SK-N-SH (cell line): ENCODE results near the gene CEP295NL. TPM values are rescaled to one million over a fixed set of nuclear protein-coding genes. Genes with fewer than 3 reads are reported as not detected.

Experiments used
- CHD2 ChIP-seq: fragments of 150-350 bp; IDR thresholded peaks from 2 replicates; pipeline ENCODE4 v1.6.1; 2018; ENCODE audit warnings: low read length; ENCODE audit not compliant: partially characterized antibody
- ELF1 ChIP-seq: IDR thresholded peaks from 2 replicates; pipeline ENCODE4 v1.4.0; 2012
- GATA2 ChIP-seq: sonication (generic); formaldehyde crosslinking; IDR thresholded peaks from 2 replicates; pipeline ENCODE4 v1.5.0; 2020; ENCODE audit warnings: mild to moderate bottlenecking, missing genetic modification reagents
- JUND ChIP-seq: IDR thresholded peaks from 2 replicates; pipeline ENCODE4 v1.4.0; 2012
- MEF2A ChIP-seq: IDR thresholded peaks from 2 replicates; pipeline ENCODE4 v1.4.0; 2012; ENCODE audit warnings: low read depth, borderline replicate concordance
- MXI1 ChIP-seq: IDR thresholded peaks from 2 replicates; pipeline ENCODE4 v1.6.1; 2012; ENCODE audit warnings: mild to moderate bottlenecking, low read depth, low read length, improper control_type of control experiment
- NFIC ChIP-seq: IDR thresholded peaks from 2 replicates; pipeline ENCODE4 v1.4.0; 2012; ENCODE audit warnings: borderline replicate concordance
- PBX3 ChIP-seq: IDR thresholded peaks from 2 replicates; pipeline ENCODE4; 2012
- POLR2AphosphoS5 ChIP-seq: IDR thresholded peaks from 2 replicates; pipeline ENCODE4 v1.6.1; 2012; ENCODE audit warnings: low read depth, low read length
- RAD21 ChIP-seq: IDR thresholded peaks from 2 replicates; pipeline ENCODE4 v1.6.1; 2012; ENCODE audit warnings: mild to moderate bottlenecking, low read length
- RCOR1 ChIP-seq: fragments of 150-350 bp; IDR thresholded peaks from 2 replicates; pipeline ENCODE4 v1.6.1; 2017; ENCODE audit warnings: antibody characterized with exemption, low read length
- RFX5 ChIP-seq: IDR thresholded peaks from 2 replicates; pipeline ENCODE4 v1.6.1; 2012; ENCODE audit warnings: mild to moderate bottlenecking, improper control_type of control experiment, low read length
- RXRA ChIP-seq: IDR thresholded peaks from 2 replicates; pipeline ENCODE4 v1.4.0; 2012; ENCODE audit warnings: low read depth, mild to moderate bottlenecking, borderline replicate concordance
- SIN3A ChIP-seq: IDR thresholded peaks from 2 replicates; pipeline ENCODE4 v1.6.1; 2012; ENCODE audit warnings: low read depth, mild to moderate bottlenecking, low read length, moderate library complexity, borderline replicate concordance
- TAF1 ChIP-seq: IDR thresholded peaks from 2 replicates; pipeline ENCODE4 v1.6.1; 2012; ENCODE audit warnings: low read depth, mild to moderate bottlenecking, low read length, moderate library complexity, borderline replicate concordance
- TCF12 ChIP-seq: IDR thresholded peaks from 2 replicates; pipeline ENCODE4 v1.4.0; 2012
- TEAD4 ChIP-seq: IDR thresholded peaks from 2 replicates; pipeline ENCODE4 v1.4.0; 2012; ENCODE audit warnings: mild to moderate bottlenecking, borderline replicate concordance; ENCODE audit not compliant: insufficient read depth
- YY1 ChIP-seq: IDR thresholded peaks from 2 replicates; pipeline ENCODE4 v1.4.0; 2012; ENCODE audit warnings: low read depth, mild to moderate bottlenecking
- polyA plus RNA-seq, 3 experiments: library from polyadenylated mRNA; depleted of rRNA; stranded (reverse); fragments of >200 nt; gene quantifications; 2 replicates each; pipeline ENCODE4 v1.2.3, GENCODE V29; 2012
- TF ChIP-seq, protein P1 (sequence below): IDR thresholded peaks from 2 replicates; pipeline ENCODE4 v1.4.0; 2012; ENCODE audit warnings: low read depth, borderline replicate concordance
- TF ChIP-seq, protein P2 (sequence below): fragments of 150-350 bp; IDR thresholded peaks from 2 replicates; pipeline ENCODE4 v1.6.1; 2017; ENCODE audit warnings: antibody characterized with exemption, low read length, low read depth, borderline replicate concordance
- TF ChIP-seq, protein P3 (sequence below): IDR thresholded peaks from 2 replicates; pipeline ENCODE4 v1.4.0; 2012; ENCODE audit warnings: low read depth, borderline replicate concordance
- TF ChIP-seq, protein P4 (sequence below): IDR thresholded peaks from 2 replicates; pipeline ENCODE4 v1.4.0; 2012; ENCODE audit warnings: low read depth

The CEP295NL gene
- polyA plus RNA-seq, 1 of the 3 experiments (the other 2 are of a cell fraction) = 0.35 TPM

GRCh38 chr17:78939615-78940014, 36.6 kb upstream of the CEP295NL start (continued):
- TF ChIP-seq, protein P1, sequence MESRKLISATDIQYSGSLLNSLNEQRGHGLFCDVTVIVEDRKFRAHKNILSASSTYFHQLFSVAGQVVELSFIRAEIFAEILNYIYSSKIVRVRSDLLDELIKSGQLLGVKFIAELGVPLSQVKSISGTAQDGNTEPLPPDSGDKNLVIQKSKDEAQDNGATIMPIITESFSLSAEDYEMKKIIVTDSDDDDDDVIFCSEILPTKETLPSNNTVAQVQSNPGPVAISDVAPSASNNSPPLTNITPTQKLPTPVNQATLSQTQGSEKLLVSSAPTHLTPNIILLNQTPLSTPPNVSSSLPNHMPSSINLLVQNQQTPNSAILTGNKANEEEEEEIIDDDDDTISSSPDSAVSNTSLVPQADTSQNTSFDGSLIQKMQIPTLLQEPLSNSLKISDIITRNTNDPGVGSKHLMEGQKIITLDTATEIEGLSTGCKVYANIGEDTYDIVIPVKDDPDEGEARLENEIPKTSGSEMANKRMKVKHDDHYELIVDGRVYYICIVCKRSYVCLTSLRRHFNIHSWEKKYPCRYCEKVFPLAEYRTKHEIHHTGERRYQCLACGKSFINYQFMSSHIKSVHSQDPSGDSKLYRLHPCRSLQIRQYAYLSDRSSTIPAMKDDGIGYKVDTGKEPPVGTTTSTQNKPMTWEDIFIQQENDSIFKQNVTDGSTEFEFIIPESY = no peak
- TF ChIP-seq MEF2A = no peak
- TF ChIP-seq POLR2AphosphoS5 = no peak
- no peak for TF ChIP-seq CHD2
- TF ChIP-seq NFIC = peak; percentile 92
- no peak for TF ChIP-seq RFX5
- no peak for TF ChIP-seq YY1
- no peak for TF ChIP-seq RCOR1
- no peak for TF ChIP-seq GATA2
- no peak; the same call in 1 of the 2 replicates for TF ChIP-seq JUND
- TF ChIP-seq, protein P2, sequence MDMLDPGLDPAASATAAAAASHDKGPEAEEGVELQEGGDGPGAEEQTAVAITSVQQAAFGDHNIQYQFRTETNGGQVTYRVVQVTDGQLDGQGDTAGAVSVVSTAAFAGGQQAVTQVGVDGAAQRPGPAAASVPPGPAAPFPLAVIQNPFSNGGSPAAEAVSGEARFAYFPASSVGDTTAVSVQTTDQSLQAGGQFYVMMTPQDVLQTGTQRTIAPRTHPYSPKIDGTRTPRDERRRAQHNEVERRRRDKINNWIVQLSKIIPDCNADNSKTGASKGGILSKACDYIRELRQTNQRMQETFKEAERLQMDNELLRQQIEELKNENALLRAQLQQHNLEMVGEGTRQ = no peak
- peak; percentile 42; the same call in 1 of the 2 replicates for TF ChIP-seq PBX3
- no peak for TF ChIP-seq MXI1
- TF ChIP-seq, protein P3, sequence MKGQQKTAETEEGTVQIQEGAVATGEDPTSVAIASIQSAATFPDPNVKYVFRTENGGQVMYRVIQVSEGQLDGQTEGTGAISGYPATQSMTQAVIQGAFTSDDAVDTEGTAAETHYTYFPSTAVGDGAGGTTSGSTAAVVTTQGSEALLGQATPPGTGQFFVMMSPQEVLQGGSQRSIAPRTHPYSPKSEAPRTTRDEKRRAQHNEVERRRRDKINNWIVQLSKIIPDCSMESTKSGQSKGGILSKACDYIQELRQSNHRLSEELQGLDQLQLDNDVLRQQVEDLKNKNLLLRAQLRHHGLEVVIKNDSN = no peak
- TF ChIP-seq TCF12 = peak; percentile 83
- TF ChIP-seq SIN3A = no peak
- no peak; the same call in 1 of the 2 replicates for TF ChIP-seq RXRA
- no peak for TF ChIP-seq TEAD4
- no peak for TF ChIP-seq ELF1
- TF ChIP-seq TAF1 = no peak
- TF ChIP-seq, protein P4, sequence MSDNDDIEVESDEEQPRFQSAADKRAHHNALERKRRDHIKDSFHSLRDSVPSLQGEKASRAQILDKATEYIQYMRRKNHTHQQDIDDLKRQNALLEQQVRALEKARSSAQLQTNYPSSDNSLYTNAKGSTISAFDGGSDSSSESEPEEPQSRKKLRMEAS = peak; percentile 68
- TF ChIP-seq RAD21 = no peak
